NOMO-1 treated with dmso at 0.1 percent for 144 hours (cell line): ENCODE results near the gene LITAF.

Experiments
- DNase-seq: peaks from one replicate; lab custom pipeline; 2025; ENCODE audit not compliant: unreplicated experiment; lab: John Stamatoyannopoulos, UW

Gene LITAF

GRCh38 chr16:11554053-11554452, 32.7 kb downstream of the LITAF start:
- DNase-seq, result no peak

GRCh38 chr16:11553371-11553770, 33.3 kb downstream of the LITAF start:
- DNase-seq, result no peak

GRCh38 chr16:11552440-11552839, 34.3 kb downstream of the LITAF start:
- DNase-seq, result no peak

- DNase-seq, result no peak
Observed at GRCh38 chr16:11551842-11552241, 34.9 kb downstream of the LITAF start.

GRCh38 chr16:11550791-11551498, 35.8 kb downstream of the LITAF start:
- DNase-seq, result no peak

- DNase-seq, result no peak
Observed at GRCh38 chr16:11547118-11547916, 39.4 kb downstream of the LITAF start.

GRCh38 chr16:11546608-11547061, 40.1 kb downstream of the LITAF start:
- no peak for DNase-seq

GRCh38 chr16:11543661-11544393, 42.9 kb downstream of the LITAF start:
- no peak for DNase-seq

- no peak for DNase-seq
Observed at GRCh38 chr16:11542069-11542744, 44.5 kb downstream of the LITAF start.

GRCh38 chr16:11539641-11540050, 47.1 kb downstream of the LITAF start:
- DNase-seq, result no peak

- DNase-seq, result no peak
Observed at GRCh38 chr16:11538880-11539279, 47.8 kb downstream of the LITAF start.

- DNase-seq, result no peak
Observed at GRCh38 chr16:11536104-11536866, 50.4 kb downstream of the LITAF start.

- no peak for DNase-seq
Observed at GRCh38 chr16:11535494-11535893, 51.2 kb downstream of the LITAF start.

GRCh38 chr16:11534262-11534661, 52.5 kb downstream of the LITAF start:
- DNase-seq, result no peak

- DNase-seq, result no peak
Observed at GRCh38 chr16:11533588-11533987, 53.1 kb downstream of the LITAF start.

- DNase-seq, result no peak
Observed at GRCh38 chr16:11530171-11530940, 56.4 kb downstream of the LITAF start.

GRCh38 chr16:11529285-11529684, 57.4 kb downstream of the LITAF start:
- DNase-seq, result no peak

- DNase-seq, result no peak
Observed at GRCh38 chr16:11528053-11528452, 58.7 kb downstream of the LITAF start.

- no peak for DNase-seq
Observed at GRCh38 chr16:11526655-11527350, 59.9 kb downstream of the LITAF start.
